ENCODE measurements around the gene MMP23B.
A peak's percentile ranks its signal among the peaks of the same experiment; 100 is the strongest.
"Not testable (repeated sequence)": the region's sequence is repeated elsewhere in the genome, so short reads cannot be mapped to it uniquely, and the experiment has no call there.

Gene MMP23B

GRCh38 chr1:1630965-1631781 is 800 bp upstream of the MMP23B start:
- DNase-seq (ENCODE audit: low spot score), result peak; percentile 57

DNA sequence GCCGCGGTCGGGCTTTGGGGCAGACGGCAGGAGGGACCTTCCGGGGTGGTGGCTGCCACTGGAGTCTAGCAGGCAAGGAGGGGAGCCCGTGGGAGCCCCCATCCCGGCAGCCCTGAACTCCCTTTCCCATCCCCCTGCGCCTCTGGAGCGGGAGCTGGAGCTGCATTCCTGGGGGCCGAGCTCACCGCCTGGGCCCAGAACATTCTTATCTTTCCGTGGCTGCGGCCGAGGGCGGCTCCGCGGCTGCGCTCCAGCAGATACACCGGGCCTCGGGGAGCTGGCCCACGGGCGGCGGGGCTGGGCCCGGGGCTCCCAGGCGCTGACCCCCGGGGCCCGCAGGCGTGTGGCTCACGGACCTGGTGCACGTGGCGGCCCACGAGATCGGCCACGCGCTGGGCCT is 1.4 kb downstream of the MMP23B start:
- DNase-seq (ENCODE audit: low spot score), result not testable (repeated sequence)

- not testable (repeated sequence) for DNase-seq (ENCODE audit: low spot score)
Measured at GRCh38 chr1:1634613-1635012, 2.6 kb downstream of the MMP23B start.

GRCh38 chr1:1636621-1637478 is 4.9 kb downstream of the MMP23B start:
- not testable (repeated sequence) for DNase-seq (ENCODE audit: low spot score)

GRCh38 chr1:1637479-1637875 is 5.5 kb downstream of the MMP23B start:
- not testable (repeated sequence) for DNase-seq (ENCODE audit: low spot score)

- not testable (repeated sequence) for DNase-seq (ENCODE audit: low spot score)
Measured at GRCh38 chr1:1638528-1638927, 6.6 kb downstream of the MMP23B start.

- DNase-seq (ENCODE audit: low spot score), result not testable (repeated sequence)
Measured at GRCh38 chr1:1639368-1639767, 7.4 kb downstream of the MMP23B start.

- DNase-seq (ENCODE audit: low spot score), result not testable (repeated sequence)
Measured at GRCh38 chr1:1640081-1640480, 8.1 kb downstream of the MMP23B start.

DNA sequence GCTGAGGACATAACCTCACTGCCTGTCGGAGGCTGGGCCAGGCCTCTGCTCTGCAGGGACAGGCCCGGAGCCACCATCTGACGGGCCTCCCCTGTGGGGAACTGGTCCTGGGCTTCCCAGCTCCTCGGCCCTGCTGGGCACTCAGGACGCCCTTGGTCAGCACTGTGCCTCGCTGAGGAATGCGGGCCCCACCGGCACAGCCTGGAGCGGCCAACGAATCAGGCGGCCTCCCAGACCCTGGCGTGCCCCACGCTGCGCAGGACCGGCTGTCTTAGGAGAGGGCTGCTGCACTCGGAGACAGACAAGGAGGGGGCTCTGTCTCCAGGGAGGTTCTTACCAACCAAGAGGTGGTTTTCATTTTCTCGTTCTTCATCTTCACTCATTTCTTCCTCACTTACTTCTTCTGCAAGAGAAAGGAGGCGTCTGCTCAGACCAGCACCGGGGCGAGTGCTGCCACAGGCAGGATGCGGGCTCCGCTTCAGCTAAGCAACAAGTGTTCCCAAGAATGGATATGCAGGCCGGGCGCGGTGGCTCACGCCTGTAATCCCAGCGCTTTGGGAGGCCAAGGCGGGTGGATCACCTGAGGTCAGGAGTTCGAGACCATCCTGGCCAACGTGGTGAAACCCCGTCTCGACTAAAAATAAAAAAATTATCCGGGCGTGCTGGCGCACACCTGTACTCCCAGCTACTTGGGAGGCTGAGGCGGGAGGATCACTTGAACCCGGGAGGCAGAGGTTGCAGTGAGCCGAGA is 8.9 kb downstream of the MMP23B start:
- DNase-seq (ENCODE audit: low spot score), result not testable (repeated sequence)

GRCh38 chr1:1646326-1646725 is 14.4 kb downstream of the MMP23B start:
- not testable (repeated sequence) for DNase-seq (ENCODE audit: low spot score)

- not testable (repeated sequence) for DNase-seq (ENCODE audit: low spot score)
Measured at GRCh38 chr1:1647567-1648241, 15.7 kb downstream of the MMP23B start.

- DNase-seq (ENCODE audit: low spot score), result not testable (repeated sequence)
Measured at GRCh38 chr1:1648265-1648664, 16.3 kb downstream of the MMP23B start.

DNA sequence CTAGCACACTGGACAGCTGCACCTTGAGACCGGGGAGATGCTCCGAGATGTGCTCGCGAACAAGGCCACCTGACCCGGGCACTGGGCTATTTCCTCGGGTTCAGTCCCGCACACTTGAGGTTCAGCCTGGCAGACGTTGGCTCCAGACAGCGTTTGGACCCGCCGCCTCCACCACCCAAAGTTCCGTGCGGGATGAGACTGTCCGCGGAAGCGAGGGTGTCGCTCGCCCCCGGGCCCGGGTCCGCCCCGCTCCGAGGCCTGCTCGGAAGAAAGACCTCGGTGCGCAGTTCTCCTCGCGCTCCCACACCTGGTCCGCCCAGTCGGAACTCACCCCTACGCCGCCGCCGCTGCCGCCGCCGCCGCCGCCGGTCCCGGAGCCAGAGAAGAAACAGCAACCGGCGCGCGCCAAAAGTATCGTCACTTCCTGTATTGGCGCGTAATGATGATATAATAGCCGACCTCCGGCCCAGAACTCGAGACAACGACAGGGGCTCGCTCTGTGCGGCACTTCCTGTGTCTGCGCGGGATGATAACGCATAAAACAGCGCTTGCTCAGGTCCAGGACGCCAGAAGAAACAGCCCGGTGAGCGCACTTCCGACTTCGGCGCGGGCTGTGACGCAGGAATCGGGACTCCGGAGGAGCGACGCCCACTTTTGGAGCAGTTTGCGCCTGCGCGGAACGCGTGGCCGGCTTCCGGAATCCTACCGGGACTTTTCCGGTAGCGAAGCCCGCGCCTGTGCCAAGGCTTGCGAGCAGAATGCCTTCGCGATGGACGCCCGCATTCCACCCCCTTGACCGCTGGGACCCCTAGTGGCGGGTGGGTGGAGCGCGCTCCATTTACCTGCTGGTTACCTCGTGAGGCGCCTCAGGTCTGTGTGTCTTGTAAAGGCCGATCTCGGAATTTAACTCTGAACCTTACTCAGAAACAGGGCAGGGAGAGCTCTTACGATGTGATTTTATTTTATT is 26.9 kb downstream of the MMP23B start, which contains the start of gene CDK11B:
TSS of gene CDK11B (minus strand) at position 422 of the 967 bp plus-strand sequence. CDS start 1,519 bp downstream, outside the sequence.
- peak; percentile 95 for DNase-seq (ENCODE audit: low spot score)

GRCh38 chr1:1662392-1662791 is 30.4 kb downstream of the MMP23B start:
- DNase-seq (ENCODE audit: low spot score), result not testable (repeated sequence)

DNA sequence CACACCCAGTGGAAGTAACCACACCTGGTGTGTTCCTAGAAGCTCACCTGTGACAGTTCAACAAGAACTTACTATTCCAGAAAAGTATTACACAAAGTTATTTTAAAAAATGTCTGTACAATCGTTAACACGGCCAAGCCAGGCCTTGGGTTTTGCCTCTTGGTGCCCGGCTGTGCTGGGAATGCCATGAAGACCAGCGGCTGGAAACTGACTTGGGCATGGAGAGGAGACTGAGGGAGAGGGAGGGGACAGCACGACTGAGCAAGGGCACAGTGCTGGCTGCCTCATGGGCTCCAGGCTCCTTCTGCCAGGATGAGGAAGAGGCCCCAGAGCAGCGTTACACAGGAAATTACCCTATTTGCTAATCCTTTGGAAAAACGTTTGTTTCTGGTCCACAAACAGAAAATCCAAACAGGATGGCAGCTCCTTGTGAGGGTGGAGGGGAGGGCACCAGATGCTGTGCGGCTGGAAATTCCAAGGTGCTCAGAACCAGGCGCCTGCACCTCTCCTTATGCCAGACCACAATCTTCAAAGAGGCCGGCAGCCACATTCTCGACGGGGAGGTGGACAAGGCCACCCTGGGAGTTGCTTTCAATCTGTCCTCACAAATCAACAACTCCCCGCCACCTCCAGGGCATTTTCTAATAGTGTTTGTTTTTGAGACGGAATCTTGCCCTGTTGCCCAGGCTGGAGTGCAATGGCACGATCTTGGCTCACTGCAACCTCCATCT is 31.0 kb downstream of the MMP23B start:
- not testable (repeated sequence) for DNase-seq (ENCODE audit: low spot score)

DNA sequence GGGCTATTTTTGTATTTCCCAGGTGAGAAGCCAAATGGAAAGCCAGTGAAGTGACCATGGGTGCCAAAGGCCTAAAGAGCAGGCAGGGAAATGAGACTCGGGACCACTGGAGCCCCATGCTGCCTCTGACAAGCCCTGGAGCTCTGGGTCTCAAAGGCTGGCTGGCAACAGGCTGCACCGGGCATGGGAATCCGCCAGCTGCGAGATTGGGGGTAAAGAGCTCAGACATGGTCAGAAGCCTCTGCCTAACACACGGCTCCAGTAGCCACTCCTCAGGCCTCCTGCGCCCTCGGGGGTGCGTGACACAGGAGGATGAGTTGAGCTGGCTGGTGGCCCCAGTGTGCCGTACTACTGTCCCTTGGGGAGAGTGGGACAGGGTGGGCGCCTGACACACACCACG is 32.3 kb downstream of the MMP23B start:
- not testable (repeated sequence) for DNase-seq (ENCODE audit: low spot score)

GRCh38 chr1:1664941-1665814 is 33.2 kb downstream of the MMP23B start:
- no peak for DNase-seq (ENCODE audit: low spot score)

DNA sequence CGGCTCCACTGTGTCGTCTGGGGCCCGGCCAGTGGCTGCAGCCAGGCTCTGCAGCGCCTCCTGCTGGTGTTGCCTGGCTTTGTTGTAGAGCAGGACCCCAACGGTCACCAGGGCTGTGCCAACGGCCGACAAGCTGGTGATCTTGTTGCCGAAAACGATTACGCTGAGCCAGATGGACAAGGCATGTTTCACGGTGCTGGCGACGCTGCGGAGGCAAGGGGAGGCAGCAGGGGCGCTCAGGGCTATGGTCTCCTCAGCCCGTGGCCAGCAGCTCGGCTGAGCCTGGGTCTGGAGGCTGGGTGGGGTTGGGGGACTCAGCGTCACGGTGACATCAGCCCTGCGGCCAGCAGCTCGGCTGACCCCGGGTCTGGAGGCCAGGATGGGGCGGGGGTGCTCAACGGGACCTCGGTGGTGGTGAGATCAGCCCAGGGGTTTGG is 33.9 kb downstream of the MMP23B start:
- no peak for DNase-seq (ENCODE audit: low spot score)

Measured in AG08395 (cell line).